GM19035 (cell line): ENCODE measurements around the gene HPCAL4.

Experiments
- ATAC-seq: cut with Tn5 transposase; IDR thresholded peaks from one replicate; pipeline ENCODE4 v1.9.1; 2021; ENCODE audit not compliant: unreplicated experiment

HPCAL4 gene

DNA sequence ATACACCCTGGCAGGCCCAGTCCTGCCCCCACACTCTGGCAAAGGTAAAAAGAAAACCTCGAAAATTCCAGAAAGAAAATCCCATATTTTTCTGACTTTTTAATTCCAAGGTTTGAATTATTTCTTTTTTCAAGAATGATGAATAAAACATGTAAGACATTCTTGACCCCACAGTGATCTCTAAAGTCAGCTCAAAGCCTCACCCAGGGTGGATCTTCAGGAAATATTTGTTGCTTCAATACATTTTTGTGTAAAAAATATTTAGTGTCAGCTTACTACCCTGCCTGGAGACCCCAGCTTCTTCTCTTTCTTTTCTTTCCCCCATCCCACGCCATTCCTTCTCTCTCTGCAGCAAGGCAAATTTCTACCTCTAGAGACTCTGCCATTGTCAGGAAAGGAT is 12.3 kb downstream of the HPCAL4 start:
- ATAC-seq = no peak

DNA sequence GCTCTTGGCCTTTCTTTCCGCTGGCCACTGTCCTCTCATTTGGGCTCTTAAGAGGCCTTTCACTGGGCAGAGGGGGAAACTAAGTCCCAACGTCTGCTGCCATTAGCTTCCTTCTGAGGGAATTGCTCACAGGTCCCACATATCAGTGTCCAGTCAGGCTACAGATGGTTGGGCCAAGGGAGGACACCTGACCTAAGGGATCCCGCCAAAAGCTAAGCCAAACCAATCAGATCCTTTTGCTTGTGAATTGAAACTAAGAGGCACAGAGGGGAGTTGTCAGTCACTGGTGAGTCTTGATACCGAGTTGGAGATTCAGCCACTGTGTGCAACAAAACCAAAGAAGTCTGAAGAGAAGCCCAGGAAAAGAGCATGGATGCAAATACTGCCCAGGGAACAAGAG is 13.6 kb downstream of the HPCAL4 start:
- no peak for ATAC-seq

DNA sequence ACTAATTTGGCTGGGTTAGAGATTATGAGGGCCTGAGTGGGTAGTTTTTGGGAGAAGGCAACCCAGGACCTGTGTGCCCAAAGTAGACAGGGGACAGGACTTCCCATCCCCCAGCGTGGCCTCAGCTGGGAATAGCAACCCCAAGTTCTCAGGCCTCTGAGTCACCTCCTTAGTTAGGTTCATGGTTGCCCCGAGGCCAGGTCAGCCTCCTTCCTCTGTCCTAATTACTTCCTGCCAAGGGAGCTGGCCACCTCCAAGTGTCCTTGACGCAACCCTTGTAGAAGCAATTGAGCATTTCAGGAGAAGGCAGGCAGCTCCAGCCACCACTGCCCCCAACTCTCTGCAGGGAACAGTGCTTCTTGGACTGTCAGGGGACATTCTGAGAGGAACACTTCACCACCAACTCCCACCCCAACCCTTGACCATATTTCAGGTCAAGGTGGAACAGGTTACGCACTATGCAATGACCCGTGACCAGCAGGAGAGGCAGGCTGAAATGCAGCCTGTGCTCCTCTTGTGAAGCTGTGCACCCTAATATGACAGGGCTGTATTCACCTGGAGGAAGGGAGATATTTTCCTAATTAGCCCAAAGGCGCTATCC is 14.2 kb downstream of the HPCAL4 start:
- ATAC-seq = no peak

DNA sequence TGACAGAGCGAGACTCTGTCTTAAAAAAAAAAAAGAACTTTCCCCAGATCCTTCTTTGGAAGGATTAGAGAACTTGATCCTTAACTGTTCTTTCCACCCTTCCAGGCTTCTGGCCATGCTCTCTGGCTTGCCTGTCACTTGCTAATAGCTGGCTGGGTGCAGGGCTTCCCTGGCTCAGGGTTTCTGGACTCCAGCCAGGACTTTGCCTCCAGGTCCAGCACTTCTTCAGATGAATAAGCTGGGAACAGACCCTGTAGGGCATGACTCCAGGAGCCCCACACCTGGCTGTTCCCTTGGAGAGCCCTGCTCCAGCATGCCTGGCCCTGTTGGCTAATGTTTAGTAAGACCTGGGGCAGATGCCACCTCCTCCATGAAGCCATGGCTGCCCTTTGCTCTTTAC is 16.0 kb downstream of the HPCAL4 start:
- no peak for ATAC-seq

DNA sequence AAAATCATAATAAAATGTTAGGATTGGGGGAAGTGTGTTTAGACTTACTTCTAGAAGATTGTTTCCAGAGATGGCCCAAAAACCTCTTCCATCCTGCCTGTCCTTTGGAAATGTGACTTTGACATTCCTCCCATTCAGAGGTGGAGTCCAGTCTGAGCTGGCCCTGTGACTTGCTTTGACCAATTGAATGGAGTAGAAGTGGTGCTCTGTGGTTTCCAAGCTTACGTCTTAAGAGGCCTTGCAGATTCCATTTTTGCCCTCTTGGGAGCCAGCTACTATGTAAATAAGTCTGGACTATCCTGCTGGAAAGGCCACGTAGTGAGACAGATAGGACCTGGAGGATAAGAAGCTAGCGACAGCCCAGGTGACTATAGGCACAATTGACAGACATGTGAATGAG is 18.0 kb downstream of the HPCAL4 start:
- ATAC-seq = no peak

DNA sequence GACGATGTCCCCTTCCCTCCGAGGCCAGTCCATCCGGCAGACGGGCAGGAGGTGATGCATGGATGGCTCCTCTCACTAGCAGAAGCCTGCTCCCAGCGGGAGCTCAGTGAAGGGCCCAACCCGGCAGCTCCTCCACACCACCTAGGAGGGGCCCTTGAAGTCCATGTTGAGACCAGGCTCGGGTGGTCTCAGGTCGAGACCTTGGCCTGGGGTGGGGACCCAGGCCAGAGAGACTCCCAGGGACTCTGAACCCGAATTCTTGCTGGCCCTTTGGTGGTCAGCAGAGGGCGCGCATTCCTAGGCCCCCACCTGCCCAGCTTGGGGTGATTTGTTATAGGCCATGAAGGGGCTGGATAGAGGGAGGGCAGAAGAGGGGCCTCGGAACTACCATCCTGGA is 18.7 kb downstream of the HPCAL4 start:
- no peak for ATAC-seq

DNA sequence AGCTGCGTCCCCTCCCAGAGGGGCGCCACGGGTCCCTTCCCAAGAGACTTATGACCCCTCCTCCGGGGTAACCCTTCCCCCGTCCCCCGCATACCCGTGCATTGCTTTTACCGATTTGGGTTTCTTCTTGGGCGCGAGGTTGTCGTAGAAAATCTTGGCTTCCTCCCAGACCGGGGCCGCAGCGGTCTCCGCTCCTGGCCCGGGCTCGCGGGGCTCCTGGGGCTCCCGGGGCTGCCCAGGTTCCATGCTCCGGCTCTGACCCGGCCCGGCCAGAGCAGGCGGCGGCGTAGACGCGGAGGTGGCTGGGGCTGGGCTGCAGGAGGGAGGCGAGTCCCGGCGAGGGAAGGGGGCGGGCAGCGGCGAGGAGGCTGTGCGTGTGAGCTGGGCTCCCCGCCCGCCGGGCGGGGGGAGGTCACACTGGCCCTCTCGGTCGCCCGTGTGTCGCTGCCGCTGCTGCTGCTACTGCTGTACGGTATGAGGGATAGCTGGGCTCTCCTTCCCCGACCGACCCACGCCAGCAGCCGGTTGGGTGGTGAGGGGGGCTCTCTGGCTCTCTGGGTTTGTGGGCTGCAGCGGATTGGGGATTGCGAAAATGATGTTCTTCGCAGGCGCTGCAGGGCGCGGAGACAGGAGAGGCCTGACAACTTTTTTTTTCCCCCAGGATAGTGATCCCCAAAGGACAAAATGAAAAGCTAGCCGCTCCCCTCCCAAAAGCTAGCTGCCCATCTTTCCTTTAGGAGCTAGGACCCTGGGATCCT is 19.3 kb downstream of the HPCAL4 start, which contains the start of gene NT5C1A:
TSS of gene NT5C1A (minus strand) at position 315 of the 758 bp plus-strand sequence. CDS start at position 246, 69 bp downstream.
- ATAC-seq = no peak

DNA sequence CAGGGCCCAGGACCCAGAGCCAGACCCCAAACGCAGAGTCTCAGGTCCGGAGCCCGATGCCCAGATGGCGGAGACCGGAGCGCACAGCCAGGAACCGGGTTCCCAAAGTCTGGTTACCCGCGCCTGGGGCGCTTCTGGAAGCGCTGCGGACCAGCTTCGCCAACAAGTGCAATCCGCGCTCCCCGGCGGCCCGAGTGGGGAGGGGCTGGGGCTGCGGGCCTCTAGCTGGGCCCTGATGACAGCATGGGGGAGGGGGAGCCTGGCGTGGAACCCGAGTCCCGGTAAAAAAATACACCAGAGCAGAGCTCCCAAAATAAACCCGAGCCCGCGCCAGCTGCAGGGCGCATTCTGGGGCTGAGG is 19.8 kb downstream of the HPCAL4 start:
- ATAC-seq = no peak

DNA sequence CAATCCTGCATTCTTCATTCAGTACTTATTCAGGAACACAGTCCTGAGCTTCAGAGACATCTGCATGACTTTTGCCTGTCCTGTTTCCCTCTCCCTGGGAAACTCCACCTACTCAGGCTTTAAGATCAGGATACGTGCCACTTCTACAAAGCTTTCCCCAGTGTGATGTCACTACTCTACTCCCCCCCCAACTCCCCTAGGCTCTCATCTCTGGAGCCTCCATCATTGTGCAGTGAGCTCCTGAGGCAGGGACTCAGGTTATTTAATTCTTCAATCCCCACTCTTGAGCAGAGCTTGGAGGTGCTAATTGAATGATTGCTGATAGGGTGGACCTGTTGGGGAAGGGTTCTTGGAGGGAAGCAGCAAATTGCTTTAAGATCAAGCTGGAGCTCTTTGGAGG is 20.5 kb downstream of the HPCAL4 start:
- no peak for ATAC-seq

DNA sequence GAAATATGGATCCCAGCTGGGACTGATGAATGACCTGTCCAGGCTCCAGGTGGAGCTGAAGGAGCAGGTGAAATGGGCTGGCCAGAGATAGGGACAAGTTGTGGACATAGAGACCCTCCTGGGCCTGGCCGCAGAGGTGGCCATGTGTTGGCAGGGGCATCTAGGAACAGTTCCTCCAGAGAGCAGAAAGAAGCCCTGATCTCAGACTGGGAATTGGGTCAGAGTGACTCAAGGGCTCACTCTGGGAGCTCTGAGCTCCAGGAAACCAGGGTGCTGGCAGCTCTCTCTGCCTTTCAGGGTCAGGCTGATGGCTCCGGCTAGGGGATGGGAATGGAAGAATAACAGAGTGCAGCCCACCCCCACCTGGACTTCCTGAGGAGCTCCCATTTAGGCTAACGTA is 22.3 kb downstream of the HPCAL4 start:
- ATAC-seq = no peak

DNA sequence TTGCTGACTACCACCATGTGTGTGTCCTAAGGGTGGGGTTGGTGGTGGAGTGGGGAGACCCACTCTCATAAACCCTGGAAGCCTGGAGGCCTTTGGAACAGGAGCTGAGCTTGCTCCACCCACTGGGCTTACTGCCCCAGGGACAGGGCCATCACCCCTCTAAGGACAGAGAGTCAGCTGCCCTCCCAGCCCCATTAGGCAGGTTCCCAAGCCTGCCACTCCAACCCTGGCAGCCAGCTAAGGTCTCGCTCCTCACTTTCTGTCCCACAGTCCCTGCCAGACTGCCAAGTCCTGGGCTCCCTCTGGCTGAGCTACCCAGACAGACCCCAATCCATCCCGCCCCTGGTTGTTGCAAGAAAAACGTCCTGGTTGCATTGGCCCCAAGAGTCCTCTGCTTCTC is 23.1 kb downstream of the HPCAL4 start:
- no peak for ATAC-seq

DNA sequence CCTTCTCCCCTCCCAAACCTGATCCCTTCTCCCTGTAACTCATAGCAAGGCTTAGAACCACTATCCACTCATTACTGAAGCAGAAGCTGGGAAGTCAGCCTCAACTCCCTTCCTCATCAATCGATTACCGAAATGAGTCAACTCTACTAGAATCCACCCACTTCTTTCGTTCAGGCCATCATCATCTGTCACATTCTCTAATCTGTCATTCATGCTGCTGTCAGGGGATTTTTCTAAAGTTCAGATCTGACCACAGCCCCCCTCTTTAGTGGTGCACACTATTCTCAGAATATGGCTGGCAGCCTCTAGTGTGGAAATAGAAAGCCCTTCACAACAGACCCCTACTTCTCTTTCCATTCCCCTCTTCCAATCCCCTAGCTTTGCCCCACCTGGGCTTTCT is 24.5 kb downstream of the HPCAL4 start:
- ATAC-seq = peak; percentile 89

DNA sequence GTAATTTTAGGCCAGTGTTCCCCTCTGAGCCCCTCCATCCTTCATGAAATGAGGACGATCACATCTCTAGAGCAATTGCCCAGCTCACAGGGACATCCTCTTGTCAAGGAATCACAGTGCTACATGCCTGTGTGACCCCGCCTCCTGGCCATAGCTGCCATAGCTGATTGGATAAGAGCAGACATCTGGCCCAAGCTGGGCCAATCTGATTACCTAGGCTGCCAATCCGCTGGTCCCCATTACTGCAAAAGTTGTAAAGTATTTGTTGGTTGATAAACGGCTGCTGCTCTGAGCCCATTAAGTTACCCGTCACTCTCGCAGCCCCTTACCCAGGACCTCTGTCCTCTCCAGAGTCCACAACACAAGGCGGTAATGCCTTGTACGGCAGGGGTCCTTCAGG is 27.7 kb downstream of the HPCAL4 start:
- no peak for ATAC-seq

DNA sequence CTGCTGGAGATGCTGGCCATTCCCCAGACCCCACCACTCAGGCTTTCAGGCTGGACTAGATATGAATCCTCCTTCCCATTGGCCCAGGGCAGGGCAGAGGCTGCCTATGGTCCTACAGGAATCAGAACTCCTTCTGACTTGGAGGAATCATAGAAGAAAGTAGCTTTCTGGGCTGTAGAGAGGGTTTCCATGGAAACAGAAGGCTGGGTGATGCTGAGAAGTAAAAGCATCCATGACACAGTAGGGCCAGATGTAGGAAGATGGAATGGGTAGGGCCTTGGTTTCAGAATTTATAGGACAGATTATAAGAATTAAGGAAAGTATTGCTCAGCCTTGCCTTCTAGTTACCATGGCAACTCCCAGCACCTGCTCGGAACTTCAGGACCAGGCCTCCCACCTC is 28.4 kb downstream of the HPCAL4 start:
- no peak for ATAC-seq

DNA sequence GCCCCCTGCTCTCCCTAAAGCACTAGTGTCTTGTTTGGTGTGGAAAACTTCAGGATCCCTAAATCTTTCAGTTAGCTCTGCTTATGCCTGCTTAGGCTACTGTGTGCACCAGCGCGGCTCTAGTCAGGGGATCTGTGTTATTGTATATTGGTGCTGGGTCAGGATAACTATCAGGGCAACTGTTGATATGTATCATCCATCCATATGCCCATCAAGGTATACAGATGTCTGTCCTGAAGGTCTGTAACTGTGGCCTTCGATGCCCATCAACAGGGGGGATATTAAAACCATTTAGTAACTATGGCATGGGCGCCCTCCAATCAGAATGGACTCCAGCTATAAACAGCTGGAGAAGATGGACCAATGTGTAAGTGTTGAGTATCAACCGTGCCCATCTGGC is 31.7 kb downstream of the HPCAL4 start:
- no peak for ATAC-seq

DNA sequence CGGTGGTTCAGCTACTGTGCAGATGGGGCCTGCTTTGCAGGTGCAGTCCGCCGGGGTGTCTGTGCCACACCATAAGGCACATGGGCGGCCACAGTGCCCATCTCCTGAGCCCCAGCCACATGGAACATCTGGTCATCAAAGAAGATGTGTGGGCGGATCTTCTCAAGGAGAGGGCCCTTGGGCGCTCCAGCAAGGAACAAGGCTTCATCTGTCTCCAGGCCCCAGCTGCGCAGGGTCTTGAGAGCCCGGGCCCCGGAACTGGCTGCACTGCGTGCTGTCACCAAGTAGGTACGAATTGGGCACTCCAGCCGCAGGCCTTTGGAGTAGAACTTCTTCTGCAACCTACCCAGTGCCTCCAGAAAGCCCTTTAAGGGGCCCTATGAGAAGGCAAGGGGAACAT is 32.1 kb downstream of the HPCAL4 start:
- no peak for ATAC-seq

DNA sequence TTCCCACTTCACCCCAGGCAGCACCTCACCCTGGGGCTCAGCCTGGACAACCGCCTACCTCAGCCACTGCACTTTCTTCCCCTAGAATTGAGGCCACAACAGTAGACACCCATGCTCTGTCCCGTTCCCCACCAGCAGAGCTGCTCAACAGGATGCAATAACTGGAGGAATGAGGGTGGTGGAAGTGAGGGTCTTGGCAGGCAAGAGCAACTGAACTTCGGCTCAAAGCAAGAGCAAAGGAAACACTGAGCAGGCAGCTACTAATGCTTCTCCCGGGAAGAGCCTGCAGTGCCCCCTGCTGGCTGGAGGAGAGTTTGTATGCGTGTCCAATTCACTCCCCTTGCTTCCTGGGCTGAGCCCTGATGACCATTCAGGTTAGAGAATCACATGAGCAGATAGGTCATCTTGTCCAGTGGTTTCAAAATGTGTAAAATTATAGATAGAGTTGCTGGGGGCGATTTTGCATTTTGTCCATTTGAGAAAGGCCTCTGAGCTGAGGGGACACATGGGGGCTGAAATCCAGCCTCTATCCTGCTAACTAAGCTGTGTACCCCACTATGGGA is 33.2 kb downstream of the HPCAL4 start:
- ATAC-seq = no peak

DNA sequence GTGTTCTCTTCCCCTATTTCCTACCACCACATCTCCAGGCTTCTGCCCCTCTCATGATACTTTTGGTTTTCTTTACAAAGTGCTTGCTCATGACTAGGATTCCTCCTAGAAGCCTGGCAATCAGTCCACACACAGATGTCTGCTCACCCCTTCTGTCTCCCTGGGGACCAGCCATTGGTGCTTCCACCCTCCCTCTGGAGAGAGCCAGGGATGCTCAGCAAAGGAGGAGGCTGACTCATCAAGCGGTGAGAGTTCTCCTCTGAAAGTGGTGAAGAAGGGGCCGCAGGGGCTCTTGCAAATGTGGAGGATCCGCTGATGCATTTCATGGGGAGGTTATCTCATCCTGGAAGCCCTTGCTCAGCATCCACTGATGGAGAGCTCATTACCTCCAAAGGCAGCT is 33.8 kb downstream of the HPCAL4 start:
- no peak for ATAC-seq

DNA sequence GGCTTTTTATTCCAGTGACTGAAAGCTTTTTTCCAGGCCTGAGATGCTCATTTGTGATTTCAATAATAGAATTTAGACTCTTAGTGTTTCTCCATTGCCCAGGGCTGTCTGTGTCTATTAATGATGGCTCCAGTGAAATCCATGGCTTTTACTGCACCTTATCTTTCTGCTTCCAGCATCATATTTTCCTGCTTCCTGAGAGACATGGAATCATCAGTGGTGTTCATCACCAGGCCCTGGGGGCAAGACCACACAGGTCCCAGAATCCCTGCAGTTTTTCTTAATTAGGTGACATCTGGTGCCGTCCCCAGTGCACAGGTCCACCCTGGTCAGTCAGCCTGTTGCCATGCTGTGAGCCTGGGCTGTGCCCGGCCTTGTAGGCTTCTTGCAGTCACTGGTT is 34.8 kb downstream of the HPCAL4 start:
- no peak for ATAC-seq

DNA sequence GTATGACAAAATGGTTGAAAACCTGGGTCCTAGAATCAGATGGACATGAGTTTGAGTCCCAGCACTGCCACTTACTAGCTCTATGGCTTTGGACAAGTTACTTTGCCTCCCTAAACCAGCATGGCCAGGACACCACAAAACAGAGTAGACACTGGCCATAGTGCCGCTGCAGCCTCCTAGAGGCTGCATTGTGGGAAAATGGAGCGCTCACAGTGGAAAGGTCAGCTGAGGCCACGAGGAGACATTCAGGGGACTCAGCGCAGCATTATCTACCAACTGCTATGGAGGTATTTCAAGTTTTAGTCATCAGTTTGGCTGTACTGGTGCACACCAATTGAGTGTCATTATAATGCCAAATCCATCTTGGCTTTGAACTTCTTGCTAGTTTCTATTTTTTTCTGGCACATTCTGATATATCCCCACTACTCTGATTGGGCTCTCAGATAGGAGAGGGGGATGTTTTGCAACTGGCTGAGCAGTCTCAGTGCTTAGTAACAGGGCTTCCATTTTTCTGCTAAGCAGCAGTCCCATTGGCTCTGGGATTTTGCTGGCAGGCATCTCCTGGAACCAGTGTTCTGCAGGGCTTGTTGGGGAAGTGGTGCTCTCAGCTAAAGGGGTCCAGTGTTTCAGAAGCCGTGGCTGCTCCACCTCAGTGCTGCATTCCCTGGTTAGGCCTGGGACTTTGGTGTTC is 35.5 kb downstream of the HPCAL4 start:
- ATAC-seq = no peak

DNA sequence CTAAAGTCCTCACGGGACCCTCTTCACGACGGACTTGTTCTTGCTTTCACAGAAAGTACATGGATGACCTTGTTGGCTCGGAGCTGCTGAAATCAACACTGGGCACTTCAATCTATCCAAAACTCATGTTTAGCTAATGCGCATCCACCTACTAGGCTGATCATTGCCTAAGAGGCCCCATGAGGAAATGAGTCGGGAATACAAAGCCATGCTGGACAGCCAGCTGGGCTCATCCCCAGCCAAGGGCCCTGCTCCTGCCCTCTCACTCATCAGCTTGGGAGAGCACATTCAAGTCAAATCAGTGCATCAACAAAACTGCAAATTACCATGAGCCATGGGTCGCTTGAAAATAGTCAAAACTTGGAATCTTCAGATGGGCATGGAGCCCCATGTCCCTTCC is 36.9 kb downstream of the HPCAL4 start:
- ATAC-seq = no peak

DNA sequence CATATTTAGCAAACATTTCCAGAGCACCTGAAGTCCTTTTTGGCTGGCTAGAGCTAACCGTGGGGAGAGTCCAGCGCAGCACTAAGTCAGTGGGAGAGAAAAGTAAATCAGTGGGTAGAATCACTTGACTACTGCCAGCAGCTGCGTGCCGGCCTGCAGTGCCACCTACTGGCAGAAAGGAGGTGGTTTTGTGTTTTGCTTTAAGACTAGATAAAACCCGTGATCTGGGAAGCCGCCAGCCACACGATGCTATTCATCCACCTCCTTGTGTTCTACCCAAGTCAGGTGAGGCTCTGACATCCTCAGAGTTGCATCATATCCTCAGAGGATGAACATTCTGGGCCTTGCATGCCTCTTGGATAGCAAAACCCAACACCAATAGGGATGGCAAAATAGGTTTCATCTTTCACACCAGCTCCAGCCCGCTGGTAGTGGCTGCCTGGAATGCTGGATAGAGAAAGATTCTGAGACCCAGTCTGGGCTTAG is 37.6 kb downstream of the HPCAL4 start:
- no peak for ATAC-seq
